Measurements from ENCODE around the gene ASCC1.

- TF ChIP-seq CTCF (conservative IDR thresholded peaks at IDR 0.05 in 1 of 2, IDR thresholded peaks at IDR 0.05 in 1 of 2; ENCODE audit: low read depth in 1 of 2, low read length in 2 of 2), result no peak
- no peak for TF ChIP-seq EZH2 (IDR thresholded peaks at IDR 0.05; ENCODE audit: low read length, missing control alignments)
Observed at GRCh38 chr10:72263613-72264241, 47.7 kb upstream of the ASCC1 start.
